ENCODE measurements around the gene DAPL1.

- no peak for TF ChIP-seq EZH2 (IDR thresholded peaks at IDR 0.05; ENCODE audit: low read depth)
- TF ChIP-seq, protein P1, sequence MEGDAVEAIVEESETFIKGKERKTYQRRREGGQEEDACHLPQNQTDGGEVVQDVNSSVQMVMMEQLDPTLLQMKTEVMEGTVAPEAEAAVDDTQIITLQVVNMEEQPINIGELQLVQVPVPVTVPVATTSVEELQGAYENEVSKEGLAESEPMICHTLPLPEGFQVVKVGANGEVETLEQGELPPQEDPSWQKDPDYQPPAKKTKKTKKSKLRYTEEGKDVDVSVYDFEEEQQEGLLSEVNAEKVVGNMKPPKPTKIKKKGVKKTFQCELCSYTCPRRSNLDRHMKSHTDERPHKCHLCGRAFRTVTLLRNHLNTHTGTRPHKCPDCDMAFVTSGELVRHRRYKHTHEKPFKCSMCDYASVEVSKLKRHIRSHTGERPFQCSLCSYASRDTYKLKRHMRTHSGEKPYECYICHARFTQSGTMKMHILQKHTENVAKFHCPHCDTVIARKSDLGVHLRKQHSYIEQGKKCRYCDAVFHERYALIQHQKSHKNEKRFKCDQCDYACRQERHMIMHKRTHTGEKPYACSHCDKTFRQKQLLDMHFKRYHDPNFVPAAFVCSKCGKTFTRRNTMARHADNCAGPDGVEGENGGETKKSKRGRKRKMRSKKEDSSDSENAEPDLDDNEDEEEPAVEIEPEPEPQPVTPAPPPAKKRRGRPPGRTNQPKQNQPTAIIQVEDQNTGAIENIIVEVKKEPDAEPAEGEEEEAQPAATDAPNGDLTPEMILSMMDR (conservative IDR thresholded peaks at IDR 0.05): no peak
These were observed 38.8 kb upstream of the DAPL1 start for GRCh38 chr2:158756331-158756730.
